HG03457 (cell line): ENCODE data around the gene CAV3.

ENCODE experiments used
- ATAC-seq: cut with Tn5 transposase; IDR thresholded peaks from one replicate; pipeline ENCODE4 v1.9.1; 2021; ENCODE audit warnings: moderate number of reproducible peaks; ENCODE audit not compliant: unreplicated experiment

The CAV3 gene

DNA sequence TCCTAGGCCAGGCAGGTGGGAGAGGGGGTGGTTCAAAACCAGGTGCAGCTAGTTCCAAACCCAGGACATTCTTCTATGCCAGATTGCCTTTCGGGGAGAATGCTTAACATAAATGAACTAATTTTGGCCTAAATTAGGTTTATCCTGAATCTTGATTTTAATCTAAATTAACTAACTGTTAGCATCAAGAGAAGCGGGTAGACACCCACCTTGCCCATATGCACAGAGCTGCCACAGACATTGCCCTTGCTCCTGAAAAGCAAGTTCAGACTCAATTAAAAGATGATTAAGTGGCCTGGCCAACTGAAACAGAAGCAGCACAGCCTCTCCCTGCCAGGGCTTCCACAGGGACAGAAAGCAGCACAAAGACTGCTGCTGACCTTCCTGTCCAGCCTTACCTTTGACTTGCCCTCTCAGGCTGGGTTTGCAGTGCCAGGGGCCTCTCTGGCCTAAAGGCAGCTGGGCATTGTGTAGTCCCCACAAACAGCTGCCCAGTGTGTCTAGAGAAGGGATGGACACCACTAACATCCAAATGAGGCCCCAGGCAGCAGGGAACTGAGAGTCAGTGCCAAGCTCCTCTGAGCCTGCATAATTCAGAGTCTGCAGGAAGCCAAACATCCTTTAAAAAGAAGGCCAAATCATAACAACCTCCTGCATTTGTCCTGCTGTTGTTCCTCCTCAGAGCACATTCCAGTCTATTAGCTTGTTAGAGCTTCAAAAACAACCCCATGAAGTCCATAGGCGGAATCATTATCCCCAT is 51.3 kb downstream of the CAV3 start:
- no peak for ATAC-seq

DNA sequence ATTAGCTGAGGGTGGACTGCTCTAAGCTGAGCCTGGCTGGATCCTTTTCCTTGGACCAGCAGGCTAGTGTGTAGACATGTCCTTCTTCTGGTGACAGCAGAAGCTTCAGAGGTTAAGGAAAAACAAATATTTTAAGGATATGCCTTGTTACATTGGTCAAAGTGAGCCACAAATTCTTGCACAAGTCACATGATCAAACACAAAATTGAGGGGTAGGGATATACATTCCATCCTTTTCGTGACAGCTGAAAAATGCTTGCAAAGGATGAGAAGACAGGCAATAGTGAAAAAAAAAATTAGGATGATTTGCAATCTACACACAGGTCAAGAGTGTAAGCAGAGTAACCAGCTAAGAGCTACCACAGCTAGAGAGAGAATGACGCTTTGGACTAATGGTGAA is 56.9 kb downstream of the CAV3 start:
- ATAC-seq = no peak

DNA sequence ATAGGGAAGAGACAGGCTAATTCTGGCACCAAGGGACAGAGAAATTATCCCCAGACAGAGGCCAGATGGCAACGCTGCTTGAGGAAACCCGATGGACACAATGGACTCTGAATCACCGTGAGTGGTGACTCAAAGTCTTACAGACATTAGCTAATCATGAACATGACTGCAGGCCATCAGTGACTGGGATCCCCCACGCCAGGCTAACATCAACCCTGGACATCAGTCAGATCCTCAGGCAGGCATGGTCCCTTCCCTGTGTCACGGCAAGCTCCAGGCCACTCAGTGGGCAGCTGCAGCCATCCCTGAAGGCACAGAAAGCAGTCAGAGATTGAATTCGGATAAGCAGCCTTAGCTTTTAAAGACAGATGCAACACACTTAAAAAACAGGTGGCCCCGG is 59.6 kb downstream of the CAV3 start:
- ATAC-seq = no peak

DNA sequence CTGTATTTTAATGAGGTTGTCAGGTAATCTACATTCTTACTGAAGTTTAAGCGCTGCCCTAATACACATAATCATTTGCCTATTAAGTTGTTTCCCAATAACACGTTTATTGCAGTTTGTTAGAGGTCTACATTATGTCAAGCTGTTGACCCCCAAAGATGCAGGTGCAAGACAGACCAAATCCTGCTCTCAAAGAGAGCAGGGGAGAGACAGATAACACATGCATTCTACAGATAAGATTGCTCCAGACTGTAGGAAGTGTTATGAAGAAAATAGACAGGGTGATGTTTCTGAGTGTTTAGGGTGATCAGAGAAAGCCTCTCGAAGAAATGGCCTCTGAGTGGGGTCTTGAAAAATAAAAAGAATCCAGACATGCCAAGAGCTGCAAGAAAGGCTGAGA is 60.6 kb downstream of the CAV3 start:
- no peak for ATAC-seq
